Activated CD8-positive, alpha-beta memory T cell treated with anti-CD3 and anti-CD28 coated beads, Interleukin-2, amount 50 U/mL, for 48 hours (primary cell): Measurements from ENCODE around the gene AGAP3.

Experiments
- DNase-seq: peaks from one replicate; pipeline ENCODE4 v3.0.0-alpha.2; 2020

Gene AGAP3

GRCh38 chr7:151137791-151138152 is 51.5 kb downstream of the AGAP3 start:
- no peak for DNase-seq

DNA sequence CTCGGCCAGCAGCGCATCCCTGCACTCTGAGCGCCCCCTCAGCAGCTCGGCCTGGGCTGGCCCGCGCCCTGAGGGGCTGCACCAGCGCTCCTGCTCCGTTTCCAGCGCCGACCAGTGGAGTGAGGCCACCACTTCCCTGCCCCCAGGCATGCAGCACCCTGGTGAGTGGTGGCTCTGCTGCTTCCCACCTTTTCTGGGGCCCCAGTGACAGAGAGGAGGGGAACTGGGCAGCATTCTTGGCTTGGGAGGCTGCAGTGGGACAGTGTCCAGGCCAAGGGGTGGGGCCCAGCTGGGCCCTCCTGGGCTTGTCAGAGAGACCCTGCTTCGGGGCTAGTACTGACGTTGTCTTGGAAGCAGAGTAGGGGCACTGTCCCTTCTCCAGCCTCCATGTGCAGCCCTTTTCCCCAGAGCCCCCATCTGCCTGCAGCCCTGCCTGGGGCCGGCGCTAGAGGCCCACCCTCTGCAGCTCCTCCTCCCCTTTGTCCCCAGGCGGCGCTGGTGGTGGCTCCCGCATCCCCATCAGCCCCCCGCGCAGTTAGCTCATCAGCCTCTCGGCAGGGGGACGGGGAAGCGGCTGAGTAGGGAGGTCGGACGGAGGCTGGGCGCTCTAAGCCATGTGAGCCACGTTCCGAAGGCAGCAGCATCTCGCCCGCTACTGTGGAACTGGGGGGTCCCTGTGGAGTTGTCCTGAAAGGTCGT is 52.0 kb downstream of the AGAP3 start:
- no peak for DNase-seq

GRCh38 chr7:151139071-151139790 is 53.0 kb downstream of the AGAP3 start:
- no peak for DNase-seq

DNA sequence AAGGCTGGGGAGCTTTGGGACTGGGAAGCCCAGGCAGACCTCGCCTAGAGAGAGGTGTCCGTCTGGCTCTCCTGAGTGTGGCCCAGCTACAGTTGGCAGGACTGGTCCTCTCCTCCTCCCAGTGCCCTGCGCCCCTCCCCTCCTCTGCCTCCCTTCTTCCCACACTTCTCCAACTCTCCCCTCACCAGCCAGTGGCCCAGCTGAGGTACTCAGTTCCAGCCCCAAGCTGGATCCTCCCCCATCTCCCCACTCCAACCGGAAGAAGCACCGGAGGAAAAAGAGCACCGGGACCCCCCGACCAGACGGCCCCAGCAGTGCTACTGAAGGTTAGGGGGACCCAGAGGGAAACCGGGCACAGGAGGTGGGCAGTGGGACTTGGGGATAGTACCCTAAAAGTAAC is 53.5 kb downstream of the AGAP3 start:
- no peak for DNase-seq

DNA sequence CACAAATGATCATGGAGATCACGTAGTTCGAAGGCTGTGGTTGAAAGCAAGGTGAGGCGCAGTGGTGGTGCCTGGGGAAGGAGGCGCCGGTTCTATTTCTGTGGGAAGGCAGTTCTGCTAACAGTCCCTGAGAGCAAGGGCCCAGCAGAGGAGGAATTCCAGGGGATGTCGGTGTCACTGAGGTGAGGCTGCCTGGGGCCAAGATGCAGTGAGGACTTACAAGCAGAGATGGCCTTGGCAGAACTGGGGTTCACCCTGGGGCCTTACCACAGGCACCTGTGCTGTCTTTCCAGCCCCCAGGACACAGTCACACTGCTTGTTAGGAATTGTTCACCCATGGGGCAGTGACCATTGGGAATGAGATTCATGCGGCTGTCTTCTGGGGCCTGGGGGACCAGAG is 54.6 kb downstream of the AGAP3 start:
- DNase-seq: no peak

- no peak for DNase-seq
Measured at GRCh38 chr7:151141311-151141854, 55.1 kb downstream of the AGAP3 start.

DNA sequence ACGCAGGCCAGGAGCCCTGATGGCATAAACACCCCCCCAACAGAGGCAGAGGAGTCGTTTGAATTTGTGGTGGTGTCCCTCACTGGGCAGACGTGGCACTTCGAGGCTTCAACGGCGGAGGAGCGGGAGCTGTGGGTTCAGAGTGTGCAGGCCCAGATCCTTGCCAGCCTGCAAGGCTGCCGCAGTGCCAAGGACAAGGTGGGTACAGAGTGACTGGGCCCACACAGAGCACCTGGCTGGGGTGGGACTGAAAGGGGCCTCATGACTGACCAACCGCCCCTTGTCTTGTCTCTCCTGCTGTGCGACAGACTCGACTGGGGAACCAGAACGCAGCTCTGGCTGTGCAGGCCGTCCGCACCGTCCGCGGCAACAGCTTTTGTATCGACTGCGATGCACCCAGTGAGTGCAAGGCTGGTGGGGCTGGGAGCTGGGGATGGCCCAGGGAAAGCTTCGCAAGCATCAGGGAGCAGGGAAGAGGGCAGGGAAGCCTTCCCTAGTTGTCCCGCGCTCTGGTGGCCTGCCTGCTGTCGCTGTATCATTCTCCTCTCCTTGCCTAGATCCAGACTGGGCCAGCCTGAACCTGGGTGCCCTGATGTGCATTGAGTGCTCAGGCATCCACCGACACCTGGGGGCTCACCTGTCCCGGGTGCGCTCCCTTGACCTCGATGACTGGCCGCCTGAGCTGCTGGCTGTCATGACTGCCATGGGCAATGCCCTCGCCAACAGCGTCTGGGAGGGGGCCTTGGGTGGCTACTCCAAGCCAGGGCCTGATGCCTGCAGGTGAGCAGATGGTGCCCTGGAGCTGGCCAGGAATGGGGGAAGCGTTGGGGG is 55.8 kb downstream of the AGAP3 start:
- no peak for DNase-seq

- DNase-seq: no peak
Measured at GRCh38 chr7:151142686-151143040, 56.4 kb downstream of the AGAP3 start.

GRCh38 chr7:151143261-151144015 is 57.2 kb downstream of the AGAP3 start:
- DNase-seq: no peak

GRCh38 chr7:151144387-151144786 is 58.1 kb downstream of the AGAP3 start:
- DNase-seq: no peak

DNA sequence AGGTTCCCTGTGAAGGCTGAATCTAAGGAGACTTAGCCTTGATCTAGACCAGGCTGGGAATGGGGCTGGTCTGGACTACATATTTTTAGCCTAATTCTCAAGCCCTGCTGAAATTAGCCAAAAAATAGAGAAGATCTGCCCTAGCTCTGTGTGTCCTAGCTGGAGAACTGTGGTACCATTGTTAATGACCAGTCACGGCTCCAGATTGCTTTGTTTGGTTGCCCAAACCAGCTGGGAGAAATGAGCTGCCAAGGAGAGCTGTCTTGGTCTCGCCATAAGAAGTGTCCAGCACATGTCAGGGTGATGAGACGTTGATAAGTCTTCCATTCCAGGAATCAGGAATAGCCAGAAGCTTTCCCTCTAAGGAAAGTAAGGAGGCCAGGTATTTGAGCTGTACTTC is 60.5 kb downstream of the AGAP3 start:
- no peak for DNase-seq

GRCh38 chr7:151148319-151149259 is 62.3 kb downstream of the AGAP3 start:
- no peak for DNase-seq

- no peak for DNase-seq
Measured at GRCh38 chr7:151150388-151150787, 64.1 kb downstream of the AGAP3 start.

- DNase-seq: no peak
Measured at GRCh38 chr7:151152643-151153513, 66.6 kb downstream of the AGAP3 start.

- DNase-seq: no peak
Measured at GRCh38 chr7:151157645-151158329, 71.5 kb downstream of the AGAP3 start.

GRCh38 chr7:151161757-151162156 is 75.5 kb downstream of the AGAP3 start:
- DNase-seq: no peak

GRCh38 chr7:151166629-151167196 is 80.4 kb downstream of the AGAP3 start:
- DNase-seq: peak; percentile 54

DNA sequence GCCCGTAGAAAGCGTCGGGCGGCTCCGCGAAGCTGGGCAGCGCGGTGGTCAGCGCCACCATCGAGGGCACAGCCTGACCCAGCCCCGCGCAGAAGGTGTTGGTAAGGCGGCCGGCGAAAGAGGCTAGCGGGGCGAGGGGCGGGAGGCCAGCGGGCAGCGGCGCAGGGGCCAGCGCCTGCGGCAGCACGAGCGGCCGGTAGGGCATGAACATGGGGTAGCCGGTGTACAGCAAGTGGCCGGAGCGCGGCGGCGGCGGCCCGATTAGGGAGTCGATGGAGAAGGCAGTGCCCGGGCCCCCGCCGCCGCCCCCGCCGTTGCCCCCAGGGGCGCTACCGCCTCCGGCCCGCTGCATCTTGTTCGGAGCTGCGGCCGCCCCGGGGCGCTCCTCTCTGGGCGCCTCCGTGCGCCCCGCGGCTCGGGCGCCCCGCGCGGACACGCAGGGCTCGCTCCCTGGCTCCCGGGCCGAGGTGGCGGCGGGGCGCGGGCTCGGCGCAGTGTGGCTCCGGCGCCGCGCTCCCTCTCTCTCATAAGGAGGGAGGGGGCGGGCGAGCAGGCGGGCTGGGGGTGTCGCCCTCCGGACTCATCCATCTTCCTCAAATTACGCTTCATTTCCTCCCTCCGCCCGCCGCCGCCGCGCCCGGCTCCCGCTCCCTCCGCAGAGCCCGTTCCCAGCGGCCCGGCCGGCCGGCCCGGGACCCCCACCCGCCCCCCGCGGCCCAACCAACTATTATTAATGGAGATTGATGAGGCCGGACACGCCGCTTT is 81.1 kb downstream of the AGAP3 start, which contains the start of gene GBX1:
Gene GBX1, minus strand, starts transcription at position 498 of the 765 bp plus-strand sequence. Its CDS starts 146 bp downstream, at position 352.
- DNase-seq: peak; percentile 56
